ENCODE data around the gene HLF. TPM values are rescaled to one million over a fixed set of nuclear protein-coding genes. Genes with fewer than 3 reads are reported as not detected.

The HLF gene
- total RNA-seq, 1 experiment from 2014 or later = 1.3 TPM

DNA sequence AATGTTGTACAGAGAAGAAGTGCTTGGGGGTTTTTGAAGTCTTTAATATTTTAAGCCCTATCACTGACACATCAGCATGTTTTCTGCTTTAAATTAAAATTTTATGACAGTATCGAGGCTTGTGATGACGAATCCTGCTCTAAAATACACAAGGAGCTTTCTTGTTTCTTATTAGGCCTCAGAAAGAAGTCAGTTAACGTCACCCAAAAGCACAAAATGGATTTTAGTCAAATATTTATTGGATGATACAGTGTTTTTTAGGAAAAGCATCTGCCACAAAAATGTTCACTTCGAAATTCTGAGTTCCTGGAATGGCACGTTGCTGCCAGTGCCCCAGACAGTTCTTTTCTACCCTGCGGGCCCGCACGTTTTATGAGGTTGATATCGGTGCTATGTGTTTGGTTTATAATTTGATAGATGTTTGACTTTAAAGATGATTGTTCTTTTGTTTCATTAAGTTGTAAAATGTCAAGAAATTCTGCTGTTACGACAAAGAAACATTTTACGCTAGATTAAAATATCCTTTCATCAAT is 57.8 kb downstream of the HLF start:
- intact Hi-C loops (cut with micrococcal nuclease; ENCODE audit: unreplicated experiment) = no loop called here
- CTCF ChIA-PET = no interaction called here
- TF ChIP-seq, protein P1, sequence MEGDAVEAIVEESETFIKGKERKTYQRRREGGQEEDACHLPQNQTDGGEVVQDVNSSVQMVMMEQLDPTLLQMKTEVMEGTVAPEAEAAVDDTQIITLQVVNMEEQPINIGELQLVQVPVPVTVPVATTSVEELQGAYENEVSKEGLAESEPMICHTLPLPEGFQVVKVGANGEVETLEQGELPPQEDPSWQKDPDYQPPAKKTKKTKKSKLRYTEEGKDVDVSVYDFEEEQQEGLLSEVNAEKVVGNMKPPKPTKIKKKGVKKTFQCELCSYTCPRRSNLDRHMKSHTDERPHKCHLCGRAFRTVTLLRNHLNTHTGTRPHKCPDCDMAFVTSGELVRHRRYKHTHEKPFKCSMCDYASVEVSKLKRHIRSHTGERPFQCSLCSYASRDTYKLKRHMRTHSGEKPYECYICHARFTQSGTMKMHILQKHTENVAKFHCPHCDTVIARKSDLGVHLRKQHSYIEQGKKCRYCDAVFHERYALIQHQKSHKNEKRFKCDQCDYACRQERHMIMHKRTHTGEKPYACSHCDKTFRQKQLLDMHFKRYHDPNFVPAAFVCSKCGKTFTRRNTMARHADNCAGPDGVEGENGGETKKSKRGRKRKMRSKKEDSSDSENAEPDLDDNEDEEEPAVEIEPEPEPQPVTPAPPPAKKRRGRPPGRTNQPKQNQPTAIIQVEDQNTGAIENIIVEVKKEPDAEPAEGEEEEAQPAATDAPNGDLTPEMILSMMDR (IDR thresholded peaks at IDR 0.05; ENCODE audit: unreplicated experiment) = no peak
- Mint-ChIP-seq H3K4me3 (ENCODE audit: low read depth, unreplicated experiment) (no peak overlapping the region), H3K36me3 (ENCODE audit: insufficient read depth, unreplicated experiment) (no peaks in the 10 kb centered on the region), H3K4me1 (ENCODE audit: low read depth, unreplicated experiment) (peaks cover 3% of the 10 kb centered on the region), H3K9me3 (ENCODE audit: low read depth, unreplicated experiment) (no peaks in the 10 kb centered on the region), H3K27me3 (ENCODE audit: unreplicated experiment) (no peaks in the 10 kb centered on the region), H3K27ac (ENCODE audit: unreplicated experiment) (no peak overlapping the region)
- BruUV-seq (replicated peaks) = no TSS peak
- no peak for DNase-seq

DNA sequence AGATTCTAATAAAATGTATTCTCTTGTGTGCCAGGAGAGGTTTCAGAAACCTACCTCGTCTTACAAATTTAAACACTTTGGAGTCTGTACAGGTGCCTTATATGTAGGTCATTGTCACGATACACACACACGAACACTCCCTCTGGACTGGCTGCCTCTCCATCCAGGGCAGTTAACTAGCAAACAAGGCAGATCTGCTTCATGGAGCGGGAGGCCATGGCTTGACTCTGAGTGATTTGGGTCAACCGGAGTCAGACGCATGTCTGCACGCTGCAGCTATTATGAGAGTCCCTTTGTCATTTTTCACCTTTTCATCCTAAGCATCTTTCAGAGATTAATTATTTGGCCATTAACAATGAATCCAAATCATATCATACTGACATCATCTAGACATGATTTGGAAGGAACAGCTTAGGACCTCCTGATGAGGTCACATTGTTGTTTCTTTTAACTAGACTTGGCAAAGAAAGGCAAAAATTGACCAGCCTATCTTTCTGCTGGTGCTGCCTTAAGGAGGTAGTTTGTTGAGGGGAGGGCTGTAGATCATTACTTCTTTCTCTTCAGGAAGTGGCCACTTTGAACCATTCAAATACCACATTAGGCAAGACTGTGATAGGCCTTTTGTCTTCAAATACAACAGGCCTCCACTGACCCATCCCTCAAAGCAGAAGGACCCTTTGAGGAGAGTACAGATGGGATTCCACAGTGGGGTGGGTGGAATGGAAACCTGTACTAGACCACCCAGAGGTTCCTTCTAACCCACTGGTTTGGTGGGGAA is 58.9 kb downstream of the HLF start:
- TF ChIP-seq, protein P1 (IDR thresholded peaks at IDR 0.05; ENCODE audit: unreplicated experiment) = no peak
- no TSS peak for BruUV-seq (replicated peaks)
- DNase-seq = no peak
- Mint-ChIP-seq H3K9me3 (ENCODE audit: low read depth, unreplicated experiment) (no peaks in the 10 kb centered on the region), H3K4me3 (ENCODE audit: low read depth, unreplicated experiment) (no peak overlapping the region), H3K36me3 (ENCODE audit: insufficient read depth, unreplicated experiment) (no peaks in the 10 kb centered on the region), H3K27me3 (ENCODE audit: unreplicated experiment) (no peaks in the 10 kb centered on the region), H3K4me1 (ENCODE audit: low read depth, unreplicated experiment) (peaks cover 8% of the 10 kb centered on the region), H3K27ac (ENCODE audit: unreplicated experiment) (no peak overlapping the region)
- intact Hi-C loops (cut with micrococcal nuclease; ENCODE audit: unreplicated experiment) = no loop called here
- CTCF ChIA-PET = no interaction called here

DNA sequence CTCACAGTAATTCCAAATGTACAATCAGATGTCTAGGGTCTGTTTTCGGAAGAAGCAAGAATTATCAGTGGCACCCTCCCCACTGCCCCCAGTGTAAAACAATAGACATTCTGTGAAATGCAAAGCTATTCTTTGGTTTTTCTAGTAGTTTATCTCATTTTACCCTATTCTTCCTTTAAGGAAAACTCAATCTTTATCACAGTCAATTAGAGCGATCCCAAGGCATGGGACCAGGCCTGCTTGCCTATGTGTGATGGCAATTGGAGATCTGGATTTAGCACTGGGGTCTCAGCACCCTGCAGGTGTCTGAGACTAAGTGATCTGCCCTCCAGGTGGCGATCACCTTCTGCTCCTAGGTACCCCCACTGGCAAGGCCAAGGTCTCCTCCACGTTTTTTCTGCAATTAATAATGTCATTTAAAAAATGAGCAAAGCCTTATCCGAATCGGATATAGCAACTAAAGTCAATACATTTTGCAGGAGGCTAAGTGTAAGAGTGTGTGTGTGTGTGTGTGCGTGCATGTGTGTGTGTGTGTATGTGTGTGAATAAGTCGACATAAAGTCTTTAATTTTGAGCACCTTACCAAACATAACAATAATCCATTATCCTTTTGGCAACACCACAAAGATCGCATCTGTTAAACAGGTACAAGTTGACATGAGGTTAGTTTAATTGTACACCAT is 59.7 kb downstream of the HLF start:
- TF ChIP-seq, protein P1 (IDR thresholded peaks at IDR 0.05; ENCODE audit: unreplicated experiment) = no peak
- DNase-seq = no peak
- peaks cover 8% of the 10 kb centered on the region for H3K4me1 Mint-ChIP-seq (ENCODE audit: low read depth, unreplicated experiment)
- no TSS peak for BruUV-seq (replicated peaks)
- intact Hi-C loops (cut with micrococcal nuclease; ENCODE audit: unreplicated experiment) = no loop called here
- no peak overlapping the region for H3K4me3 Mint-ChIP-seq (ENCODE audit: low read depth, unreplicated experiment)
- peaks cover 2% of the 10 kb centered on the region for H3K9me3 Mint-ChIP-seq (ENCODE audit: low read depth, unreplicated experiment)
- H3K27ac Mint-ChIP-seq (ENCODE audit: unreplicated experiment) = no peak overlapping the region
- H3K27me3 Mint-ChIP-seq (ENCODE audit: unreplicated experiment) = no peaks in the 10 kb centered on the region
- H3K36me3 Mint-ChIP-seq (ENCODE audit: insufficient read depth, unreplicated experiment) = no peaks in the 10 kb centered on the region
- CTCF ChIA-PET = no interaction called here

DNA sequence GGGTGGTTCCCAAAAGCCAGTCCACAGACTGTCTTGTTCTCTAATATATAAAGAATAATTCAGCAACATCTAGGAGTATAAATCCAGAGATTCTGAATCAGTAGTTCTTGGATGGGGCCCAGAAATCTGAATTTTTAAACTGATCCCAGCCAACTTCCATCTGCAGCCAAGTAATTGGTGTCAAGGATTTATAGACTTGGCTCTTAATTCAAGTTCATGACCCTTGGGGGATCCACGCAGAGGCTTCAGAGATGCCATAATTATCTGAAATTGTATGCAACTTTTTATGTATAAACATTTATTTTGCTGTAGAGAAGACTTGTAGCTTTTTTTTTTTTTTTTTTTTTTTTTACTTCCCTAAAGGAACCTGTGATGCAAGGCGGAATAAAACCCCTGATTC is 60.6 kb downstream of the HLF start:
- no peak for DNase-seq
- Mint-ChIP-seq H3K36me3 (ENCODE audit: insufficient read depth, unreplicated experiment) (no peaks in the 10 kb centered on the region), H3K27ac (ENCODE audit: unreplicated experiment) (no peak overlapping the region), H3K4me1 (ENCODE audit: low read depth, unreplicated experiment) (peaks cover 18% of the 10 kb centered on the region), H3K27me3 (ENCODE audit: unreplicated experiment) (no peaks in the 10 kb centered on the region), H3K4me3 (ENCODE audit: low read depth, unreplicated experiment) (no peak overlapping the region), H3K9me3 (ENCODE audit: low read depth, unreplicated experiment) (peaks cover 2% of the 10 kb centered on the region)
- TF ChIP-seq, protein P1 (IDR thresholded peaks at IDR 0.05; ENCODE audit: unreplicated experiment) = no peak
- BruUV-seq (replicated peaks) = no TSS peak
- CTCF ChIA-PET = no interaction called here
- intact Hi-C loops (cut with micrococcal nuclease; ENCODE audit: unreplicated experiment) = no loop called here
